ENCODE measurements around the gene TTC33. TPM values are rescaled to one million over a fixed set of nuclear protein-coding genes. Genes with fewer than 3 reads are reported as not detected.
A peak's percentile ranks its signal among the peaks of the same experiment; 100 is the strongest.

TTC33 gene
- total RNA-seq, 4 donors from 2014 or later: 6.4 to 67.3 (median 17.4) TPM

- no peaks in the 10 kb centered on the region for H3K9me3 ChIP-seq
- intact Hi-C loops (cut with DNase I; ENCODE audit: low total_unique reads) (loop anchor here (10.0 kb wide), 1 partner anchor 1024 kb away; no protein-coding TSS in a partner anchor), in situ Hi-C loops (cut with MboI; ENCODE audit: low pct_ligation_motif_present in 1 of 4, low pct_unique_long_range_greater_than_20kb in 1 of 4, low sequenced_read_pairs in 3 of 4) (loop anchor here (25.0 kb wide), 3 partner anchors 801 to 1151 kb away; no protein-coding TSS in a partner anchor)
- no peak overlapping the region for H3K27ac ChIP-seq
- H3K4me3 ChIP-seq: no peak overlapping the region
- no peaks in the 10 kb centered on the region for H3K27me3 ChIP-seq
- peaks cover 17 to 35% (median 23%) of the 10 kb centered on the region in 4 donors for H3K4me1 ChIP-seq
- TF ChIP-seq EP300 (IDR thresholded peaks at IDR 0.05; ENCODE audit: low read depth) (no peak), CTCF (IDR thresholded peaks at IDR 0.05) (no peak), POLR2AphosphoS5 (IDR thresholded peaks at IDR 0.05) (no peak), POLR2A (IDR thresholded peaks at IDR 0.05) (no peak)
- no peak for DNase-seq
- H3K36me3 ChIP-seq: peaks cover 0 to 20% (median 6%) of the 10 kb centered on the region in 4 donors
These were observed 17.3 kb downstream of the TTC33 start for GRCh38 chr5:40738502-40738901.

DNA sequence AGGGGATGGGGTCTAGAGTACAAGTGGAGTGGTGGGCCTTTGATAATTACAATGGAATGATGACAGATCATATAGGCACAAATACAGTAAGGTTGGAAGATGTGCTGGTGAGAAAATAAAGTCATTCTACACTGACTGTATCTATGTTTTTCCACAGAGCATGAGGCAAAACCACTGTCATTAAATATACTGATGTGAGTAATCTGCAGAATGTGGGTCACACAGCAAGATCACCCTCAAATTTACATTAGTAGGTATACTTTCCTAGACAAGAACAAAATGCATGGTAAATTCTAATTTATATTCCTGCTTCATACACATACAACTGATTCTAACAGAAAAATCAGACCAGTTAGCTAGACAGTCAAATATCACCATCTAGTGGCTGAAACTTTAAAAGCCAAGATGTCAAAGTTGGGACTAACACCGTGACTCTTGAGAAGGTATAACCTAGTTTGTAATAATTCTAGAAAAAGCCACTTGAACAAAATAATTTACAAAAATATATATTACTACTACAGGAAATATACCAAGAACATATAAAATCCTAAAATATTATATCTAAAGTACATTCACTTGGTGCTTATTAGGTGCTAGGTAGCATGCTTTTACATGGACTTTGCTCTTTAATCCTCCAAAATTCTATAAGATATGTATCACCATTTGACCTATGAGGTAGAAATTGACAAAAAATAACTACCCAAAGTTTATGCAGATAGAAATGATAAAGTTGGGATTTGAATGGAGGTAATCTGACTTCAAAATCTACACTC is 19.5 kb downstream of the TTC33 start:
- peak overlapping the region in 2 of 4 donors; percentile 61 to 76 for H3K27ac ChIP-seq
- no peak overlapping the region for H3K4me3 ChIP-seq
- peak; percentile 70 to 83 (median 73) for TF ChIP-seq CTCF (IDR thresholded peaks at IDR 0.05)
- no peak for TF ChIP-seq EP300 (IDR thresholded peaks at IDR 0.05; ENCODE audit: low read depth)
- 3 to 33% methylated on average over 1 of the region's 1 CpG for WGBS, 2 donors (ENCODE audit: low coverage in 1 of 2)
- H3K27me3 ChIP-seq: no peaks in the 10 kb centered on the region
- H3K4me1 ChIP-seq: peaks cover 22 to 48% (median 31%) of the 10 kb centered on the region in 4 donors
- intact Hi-C loops (cut with DNase I; ENCODE audit: low total_unique reads) (loop anchor here (10.0 kb wide), 1 partner anchor 1021 kb away; no protein-coding TSS in a partner anchor), in situ Hi-C loops (cut with MboI; ENCODE audit: low pct_ligation_motif_present in 1 of 4, low pct_unique_long_range_greater_than_20kb in 1 of 4, low sequenced_read_pairs in 3 of 4) (loop anchor here (25.0 kb wide), 3 partner anchors 799 to 1149 kb away; no protein-coding TSS in a partner anchor)
- DNase-seq: no peak
- no peaks in the 10 kb centered on the region for H3K9me3 ChIP-seq
- peaks cover 0 to 13% (median 4%) of the 10 kb centered on the region in 4 donors for H3K36me3 ChIP-seq

DNA sequence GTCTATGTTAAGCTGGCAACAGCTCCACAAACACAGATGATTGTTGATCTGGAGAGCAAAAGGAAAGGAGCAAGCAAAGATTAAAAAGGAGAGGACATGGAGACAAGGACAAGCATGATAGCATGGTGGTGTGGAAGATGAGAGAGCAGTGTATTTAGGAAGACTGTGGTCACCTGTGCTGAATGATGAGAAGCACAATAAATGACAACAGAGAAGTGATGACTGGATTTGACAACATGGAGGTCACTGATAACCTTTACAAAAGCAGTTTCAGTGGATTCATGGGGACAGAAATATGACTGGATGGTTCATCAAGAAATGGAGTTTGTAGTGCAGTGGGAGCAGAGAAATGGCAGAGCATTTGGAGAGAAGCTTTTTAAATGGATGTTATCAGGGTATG is 20.2 kb downstream of the TTC33 start:
- TF ChIP-seq POLR2A (IDR thresholded peaks at IDR 0.05) (no peak), CTCF (IDR thresholded peaks at IDR 0.05) (no peak), POLR2AphosphoS5 (IDR thresholded peaks at IDR 0.05) (no peak), EP300 (IDR thresholded peaks at IDR 0.05; ENCODE audit: low read depth) (no peak)
- Histone ChIP-seq H3K36me3 (peaks cover 0 to 6% (median under 1%) of the 10 kb centered on the region in 4 donors), H3K4me1 (peaks cover 22 to 52% (median 31%) of the 10 kb centered on the region in 4 donors), H3K27me3 (no peaks in the 10 kb centered on the region), H3K9me3 (no peaks in the 10 kb centered on the region), H3K4me3 (no peak overlapping the region), H3K27ac (peak overlapping the region; percentile 47 to 76 (median 62))
- in situ Hi-C loops (cut with MboI; ENCODE audit: low pct_ligation_motif_present in 1 of 4, low pct_unique_long_range_greater_than_20kb in 1 of 4, low sequenced_read_pairs in 3 of 4): loop anchor here (25.0 kb wide), 3 partner anchors 798 to 1148 kb away; no protein-coding TSS in a partner anchor
- DNase-seq: no peak
- intact Hi-C loops (cut with DNase I; ENCODE audit: low total_unique reads): loop anchor here (10.0 kb wide), 1 partner anchor 1021 kb away; no protein-coding TSS in a partner anchor

- TF ChIP-seq CTCF (IDR thresholded peaks at IDR 0.05) (no peak), POLR2AphosphoS5 (IDR thresholded peaks at IDR 0.05) (no peak), POLR2A (IDR thresholded peaks at IDR 0.05) (no peak), EP300 (IDR thresholded peaks at IDR 0.05; ENCODE audit: low read depth) (no peak)
- Histone ChIP-seq H3K27ac (peak overlapping the region; percentile 47 to 76 (median 62)), H3K9me3 (no peaks in the 10 kb centered on the region), H3K4me3 (no peak overlapping the region), H3K36me3 (peaks cover 0 to under 1% (median 0%) of the 10 kb centered on the region in 4 donors), H3K4me1 (peaks cover 22 to 52% (median 31%) of the 10 kb centered on the region in 4 donors), H3K27me3 (no peaks in the 10 kb centered on the region)
- intact Hi-C loops (cut with DNase I; ENCODE audit: low total_unique reads) (loop anchor here (10.0 kb wide), 1 partner anchor 1020 kb away; no protein-coding TSS in a partner anchor), in situ Hi-C loops (cut with MboI; ENCODE audit: low pct_ligation_motif_present in 1 of 4, low pct_unique_long_range_greater_than_20kb in 1 of 4, low sequenced_read_pairs in 3 of 4) (loop anchor here (25.0 kb wide), 3 partner anchors 798 to 1148 kb away; no protein-coding TSS in a partner anchor)
- no peak for DNase-seq
- WGBS, 2 donors (ENCODE audit: low coverage in 1 of 2): 41 to 51% methylated on average over 2 of the region's 2 CpGs
These were observed 20.8 kb downstream of the TTC33 start for GRCh38 chr5:40734986-40735385.
